GM10266 (cell line): Measurements from ENCODE around the gene GP9.

ENCODE experiments used
- DNase-seq: peaks from one replicate; pipeline ENCODE4 v3.0.0; 2012; ENCODE audit errors: extremely low spot score
- CTCF ChIP-seq: IDR thresholded peaks from 2 replicates; pipeline ENCODE4 v1.5.1; 2012; ENCODE audit warnings: mild to moderate bottlenecking, low read depth; ENCODE audit not compliant: control insufficient read depth, insufficient read depth; ENCODE audit errors: missing control alignments

The GP9 gene

GRCh38 chr3:129052675-129053074 lies 7.9 kb upstream of the GP9 start:
- TF ChIP-seq CTCF: no peak
- no peak for DNase-seq

- no peak for DNase-seq
- no peak for TF ChIP-seq CTCF
Observed at GRCh38 chr3:129054605-129055104, 5.9 kb upstream of the GP9 start.

GRCh38 chr3:129056451-129057173 lies 4.0 kb upstream of the GP9 start:
- TF ChIP-seq CTCF: no peak
- DNase-seq: no peak

GRCh38 chr3:129057249-129057648 lies 3.3 kb upstream of the GP9 start:
- no peak for DNase-seq
- TF ChIP-seq CTCF: no peak

GRCh38 chr3:129058441-129059200 lies 2.0 kb upstream of the GP9 start:
- no peak for TF ChIP-seq CTCF
- DNase-seq: no peak

- DNase-seq: no peak
- no peak for TF ChIP-seq CTCF
Observed at GRCh38 chr3:129059311-129059958, 1.1 kb upstream of the GP9 start.
